Limb (tissue), 2 donors: ENCODE results near the gene DENND4C.
"Not testable (repeated sequence)": the region's sequence is repeated elsewhere in the genome, so short reads cannot be mapped to it uniquely, and the experiment has no call there.

ENCODE experiments used
- DNase-seq, 2 donors: peaks; one replicate each; pipeline ENCODE4 v3.0.0-alpha.2; 2016; ENCODE audit errors: extremely low spot score in 2 of 2

DENND4C gene

DNA sequence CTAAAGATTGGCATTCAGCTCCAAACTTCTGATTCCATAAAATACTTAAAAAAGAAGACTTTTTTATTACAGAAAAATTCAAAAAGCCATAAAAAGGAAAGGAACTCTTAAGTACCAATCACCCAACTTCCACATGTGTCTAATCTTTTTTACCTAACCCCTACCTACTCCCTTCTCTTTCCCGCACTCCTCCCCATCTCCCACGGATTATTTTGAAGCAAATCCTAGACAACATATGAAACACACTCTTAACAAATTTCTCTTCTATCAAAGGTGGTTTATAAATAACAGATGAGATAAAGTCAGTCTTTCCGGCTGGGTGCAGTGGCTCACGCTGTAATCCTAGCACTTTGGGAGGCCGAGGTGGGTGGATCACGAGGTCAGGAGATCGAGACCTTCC is 5.9 kb upstream of the DENND4C start:
- DNase-seq = no peak

DNA sequence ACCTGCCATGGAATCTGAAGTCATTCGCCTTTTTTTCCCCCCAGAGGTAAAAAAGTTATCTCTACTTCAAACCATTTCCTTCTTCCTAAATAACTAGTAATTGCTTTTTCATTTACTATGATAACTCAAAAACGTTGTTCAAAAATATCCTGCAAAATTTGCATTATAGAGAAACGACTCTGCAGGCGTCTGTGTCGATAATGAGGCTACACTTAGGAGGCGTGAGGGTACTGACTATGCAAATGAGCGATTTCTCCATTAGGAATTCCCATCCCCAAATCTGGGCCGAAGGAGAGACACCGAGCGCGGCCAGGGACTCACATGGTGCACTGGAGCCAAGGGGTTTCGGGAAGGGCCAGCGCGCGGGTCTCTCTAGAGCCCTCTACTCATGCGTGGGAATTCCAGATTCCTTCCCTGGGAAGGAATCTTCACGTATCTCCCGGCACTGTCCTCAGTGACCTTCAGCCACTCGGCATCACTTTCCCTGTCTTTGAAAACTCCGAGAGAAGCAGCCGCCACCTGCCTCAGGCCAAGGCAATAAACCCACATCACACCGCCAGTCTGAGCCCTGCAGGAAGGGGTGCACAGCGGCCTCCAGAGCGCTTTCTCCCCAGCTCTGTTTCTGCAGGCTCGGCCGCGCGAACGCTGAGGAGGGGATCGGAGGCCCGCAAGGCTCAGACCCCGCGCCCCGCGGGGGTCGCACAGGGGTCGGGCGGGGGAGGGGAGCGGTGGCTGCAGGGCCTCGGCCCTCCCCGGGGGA is 718 bp upstream of the DENND4C start:
- DNase-seq = peak in 1 of 2 donors; percentile 26

DNA sequence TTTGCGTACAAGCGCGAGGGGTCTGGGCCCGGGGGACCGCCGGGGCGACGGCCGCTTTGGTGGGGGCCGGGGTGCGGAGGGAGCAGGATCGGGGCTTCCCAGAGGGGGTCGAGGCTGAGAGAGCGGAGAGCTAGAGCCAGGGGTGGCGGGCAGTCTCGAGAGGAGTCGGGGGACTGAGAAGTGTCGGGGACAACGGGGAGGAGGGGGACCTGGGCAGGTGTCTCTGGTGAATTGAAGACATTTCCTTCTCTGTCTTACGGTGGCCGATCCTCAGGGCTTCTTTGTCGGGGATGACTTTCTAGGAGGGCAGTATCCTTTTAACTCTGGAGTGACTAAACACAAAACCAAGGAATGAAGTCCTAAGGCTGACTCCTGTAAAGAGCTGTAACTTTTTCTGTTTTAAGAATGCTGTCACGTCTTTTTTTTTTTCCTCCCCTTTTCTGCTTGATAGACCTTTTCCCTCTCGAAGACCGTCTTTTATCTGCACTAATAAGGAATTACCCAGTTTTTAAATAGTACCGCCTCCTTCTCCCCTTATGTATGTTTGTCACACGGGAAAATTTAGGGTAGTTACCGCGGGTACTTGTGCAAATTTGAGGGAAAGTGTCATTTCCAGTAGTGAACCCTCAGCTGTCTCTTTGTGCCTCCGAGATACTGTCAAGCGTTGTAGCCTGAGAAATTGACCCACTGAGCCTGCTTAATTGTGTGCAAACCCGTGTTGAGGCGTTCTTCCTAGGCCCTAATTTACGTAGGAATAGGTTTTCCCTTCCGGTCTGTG is 822 bp downstream of the DENND4C start:
- DNase-seq = no peak

DNA sequence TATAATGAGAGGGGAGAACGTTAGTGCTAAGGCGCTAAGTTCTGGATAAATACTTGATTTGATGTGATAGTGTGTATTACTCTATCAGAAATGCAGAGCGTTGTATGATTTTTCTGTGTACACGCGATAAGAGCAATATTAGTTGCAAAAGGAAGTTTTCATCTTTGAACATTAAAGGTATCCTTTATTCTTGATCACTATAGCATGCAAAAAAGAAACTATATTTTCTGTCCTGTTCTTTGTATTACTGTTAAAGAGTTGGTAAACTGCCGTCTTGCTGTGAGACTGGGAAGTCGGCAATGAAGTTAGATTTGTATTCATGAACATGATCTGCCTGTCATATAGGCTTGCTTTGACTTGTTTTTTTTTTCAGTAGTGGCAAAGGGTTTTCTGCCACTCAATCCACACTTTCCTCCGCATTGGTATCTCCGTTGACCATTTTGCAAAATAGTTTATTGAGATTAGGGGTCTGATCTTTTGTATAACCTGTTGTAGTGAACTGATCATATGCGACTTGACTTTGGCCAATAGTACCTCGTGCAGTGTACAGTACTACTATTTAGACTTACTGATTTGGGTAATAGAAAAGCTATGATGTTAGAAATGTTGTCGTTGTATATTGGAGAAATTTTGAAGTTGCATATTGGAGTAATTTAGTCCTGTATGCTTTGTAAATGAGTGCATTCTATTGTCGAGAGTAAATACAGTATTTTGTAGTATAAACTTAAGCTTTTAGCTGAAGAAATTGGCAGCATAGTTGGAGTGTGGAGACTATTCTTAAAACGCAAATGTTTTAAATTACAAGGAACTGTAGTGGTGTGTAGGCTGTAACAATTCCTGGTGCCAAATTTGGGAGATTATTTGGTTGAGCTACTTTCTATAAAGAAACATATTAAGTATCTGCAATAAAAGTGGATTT is 1.7 kb downstream of the DENND4C start:
- DNase-seq = peak in 1 of 2 donors; percentile 18

DNA sequence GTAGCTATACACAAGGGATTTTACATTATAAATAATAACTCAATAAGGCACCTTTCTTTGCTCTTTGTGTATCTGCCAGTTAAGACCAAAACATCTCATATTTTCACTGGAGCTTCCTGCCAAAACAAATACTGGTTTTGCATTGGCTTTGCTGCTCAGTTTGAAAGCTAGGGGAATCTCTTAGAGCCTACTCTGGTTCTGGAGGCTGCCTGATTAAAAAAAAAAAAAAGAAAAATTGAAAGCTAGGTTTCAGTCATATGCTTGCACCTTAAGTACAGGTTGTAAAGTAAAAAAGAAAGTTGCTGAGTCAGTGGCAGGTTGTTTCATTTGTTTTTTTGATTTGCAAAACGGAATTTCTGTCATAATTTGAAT is 2.3 kb downstream of the DENND4C start:
- DNase-seq = peak in 1 of 2 donors; percentile 43

DNA sequence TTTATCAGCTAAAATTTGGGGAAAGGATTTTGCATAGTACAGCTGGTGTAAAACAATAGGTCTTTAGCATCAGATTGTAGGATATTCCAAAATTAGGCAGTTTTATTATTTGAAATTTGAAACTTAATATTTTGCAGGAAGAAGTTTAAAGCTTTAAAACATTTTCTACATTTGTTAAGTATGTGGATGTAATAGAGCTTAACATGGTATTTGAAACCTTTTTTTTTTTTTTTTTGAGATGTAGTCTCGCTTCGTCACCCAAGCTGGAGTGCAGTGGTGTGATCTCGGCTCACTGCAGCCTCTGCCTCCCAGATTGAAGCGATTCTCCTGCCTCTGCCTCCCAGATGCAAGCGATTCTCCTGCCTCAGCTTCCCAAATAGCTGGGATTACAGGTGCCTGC is 2.9 kb downstream of the DENND4C start:
- DNase-seq = no peak

DNA sequence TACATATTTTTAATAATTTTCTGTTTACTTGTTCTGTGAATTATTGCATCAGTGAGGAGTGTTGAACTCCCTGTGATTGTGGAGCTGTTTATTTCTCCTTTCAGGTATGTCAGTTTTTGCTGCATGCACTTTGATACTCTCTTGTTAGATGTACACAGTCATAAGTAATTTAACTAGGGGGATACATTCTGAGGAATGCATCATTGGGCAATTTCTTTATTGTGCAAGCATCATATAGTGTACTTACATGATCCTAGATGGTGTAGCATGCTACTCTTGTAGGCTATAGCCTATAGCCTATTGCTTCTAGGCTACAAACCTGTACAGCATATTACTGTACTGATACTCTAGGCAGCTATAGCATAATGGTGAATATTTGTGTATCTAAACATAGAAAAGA is 9.5 kb downstream of the DENND4C start:
- no peak for DNase-seq

DNA sequence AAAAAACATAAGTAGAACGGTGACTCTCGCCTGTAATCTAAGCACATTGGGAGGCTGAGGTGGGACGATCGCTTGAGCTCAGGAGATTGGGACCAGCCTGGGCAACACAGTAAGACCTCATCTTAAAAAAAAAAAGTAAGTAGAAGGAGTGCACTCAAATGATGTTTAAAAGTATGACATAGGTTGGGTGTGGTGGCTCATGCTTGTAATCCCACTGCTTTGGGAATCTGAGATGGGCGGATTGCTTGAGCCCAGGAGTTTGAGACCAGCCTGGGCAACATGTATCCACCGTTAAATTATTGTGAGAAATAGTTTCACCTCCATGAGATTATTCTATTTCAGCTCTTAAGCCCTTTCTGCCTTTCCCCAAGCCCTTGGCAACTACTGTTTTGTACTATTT is 11.2 kb downstream of the DENND4C start:
- DNase-seq = no peak

DNA sequence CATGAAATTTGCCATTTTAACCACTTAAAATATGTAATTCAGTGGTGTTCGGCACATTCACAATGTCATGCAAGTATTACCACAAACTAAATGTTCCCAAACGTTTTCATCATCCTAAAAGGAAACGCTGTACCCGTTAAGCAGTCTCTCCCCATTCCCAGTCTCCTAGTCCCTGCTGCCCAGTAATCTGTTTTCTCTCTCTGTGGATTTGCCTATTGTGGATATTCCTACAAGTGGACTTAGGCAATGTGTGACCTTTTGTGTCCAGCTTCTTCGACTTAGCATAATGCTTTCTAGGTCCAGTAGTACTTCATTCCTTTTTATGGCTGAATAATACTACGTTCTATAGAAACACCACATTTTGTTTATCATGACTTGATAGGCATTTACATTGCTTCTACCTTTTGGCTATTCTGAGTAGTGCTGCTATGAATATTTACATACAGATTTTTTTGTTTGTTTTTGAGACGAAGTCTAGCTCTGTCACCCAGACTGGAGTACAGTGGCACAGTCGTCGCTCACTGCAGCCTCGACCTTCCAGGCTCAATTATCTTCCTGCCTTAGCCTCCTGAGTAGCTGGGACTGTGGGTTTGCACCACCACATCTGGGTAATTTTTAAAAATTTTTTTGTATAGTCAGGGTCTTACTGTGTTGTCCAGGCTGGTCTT is 13.0 kb downstream of the DENND4C start:
- no peak for DNase-seq

DNA sequence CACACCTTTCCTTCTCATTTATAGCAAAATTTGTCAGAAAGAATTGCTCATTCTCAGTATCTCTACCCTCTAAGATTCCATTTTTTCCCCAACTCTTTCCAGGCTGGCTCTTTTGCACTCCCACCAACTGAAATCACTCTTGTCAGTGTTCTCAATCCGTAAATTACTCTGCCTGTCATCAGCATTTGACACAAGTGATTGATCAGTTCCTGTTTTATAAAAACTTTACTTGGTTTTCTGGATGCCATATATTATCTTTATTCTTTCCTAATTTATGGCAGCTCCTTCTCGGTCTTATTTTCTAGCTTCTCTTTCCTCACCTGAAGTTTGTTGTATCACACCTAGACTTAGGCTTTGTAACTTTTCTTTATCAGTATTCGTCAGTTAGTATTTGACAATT is 16.4 kb downstream of the DENND4C start:
- DNase-seq = no peak

DNA sequence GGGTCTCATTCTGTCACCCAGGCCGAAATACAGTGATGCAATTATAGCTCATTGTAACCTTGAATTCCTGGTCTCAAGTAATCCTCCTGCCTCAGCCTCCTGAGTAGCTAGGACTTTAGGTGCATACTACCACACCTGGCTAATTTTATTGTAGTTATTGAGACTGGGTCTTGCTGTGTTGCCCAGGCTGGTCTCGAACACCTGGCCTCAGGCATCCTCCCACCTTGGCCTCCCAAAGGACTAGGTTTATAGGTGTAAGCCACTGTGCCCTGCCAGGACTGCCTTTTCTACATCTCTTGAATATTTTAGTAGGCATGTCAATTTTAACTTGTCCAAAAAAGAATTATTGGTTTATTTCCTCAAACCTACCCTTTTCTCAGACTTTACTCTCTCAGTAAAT is 16.9 kb downstream of the DENND4C start:
- DNase-seq = no peak

DNA sequence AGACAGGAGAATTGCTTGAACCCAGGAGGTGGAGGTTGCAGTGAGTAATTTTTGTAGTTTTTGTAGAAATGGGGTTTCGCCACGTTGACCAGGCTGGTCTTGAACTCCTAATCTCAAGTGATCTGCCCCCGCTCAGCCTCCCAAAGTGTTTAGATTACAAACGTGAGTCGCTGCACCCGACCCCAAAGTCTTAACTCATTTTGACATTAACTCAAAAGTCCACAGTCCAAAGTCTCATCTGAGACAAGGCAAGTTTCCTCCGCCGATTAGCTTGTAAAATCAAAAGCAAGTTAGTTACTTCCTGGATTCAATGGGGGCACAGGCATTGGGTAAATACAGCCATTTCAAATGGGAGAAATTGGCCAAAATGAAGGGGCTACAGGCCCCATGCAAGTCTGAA is 19.9 kb downstream of the DENND4C start:
- DNase-seq = not testable (repeated sequence)

DNA sequence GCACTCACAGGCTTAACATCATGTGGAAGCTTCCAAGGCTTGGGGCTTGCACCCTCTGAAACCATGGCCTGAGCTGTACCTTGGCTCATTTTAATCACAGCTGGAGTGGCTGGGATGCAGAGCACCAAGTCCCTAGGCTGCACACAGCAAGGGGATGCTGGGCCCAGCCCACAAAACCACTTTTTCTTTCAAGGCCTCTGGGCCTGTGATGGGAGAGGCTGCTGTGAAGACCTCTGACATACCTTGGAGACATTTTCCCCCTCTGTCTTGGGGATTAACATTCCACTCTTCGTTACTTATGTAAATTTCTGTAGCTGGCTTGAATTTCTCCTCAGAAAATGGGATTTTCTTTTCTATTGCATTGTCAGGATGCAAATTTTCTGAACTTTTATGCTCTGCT is 20.7 kb downstream of the DENND4C start:
- DNase-seq = not testable (repeated sequence)

DNA sequence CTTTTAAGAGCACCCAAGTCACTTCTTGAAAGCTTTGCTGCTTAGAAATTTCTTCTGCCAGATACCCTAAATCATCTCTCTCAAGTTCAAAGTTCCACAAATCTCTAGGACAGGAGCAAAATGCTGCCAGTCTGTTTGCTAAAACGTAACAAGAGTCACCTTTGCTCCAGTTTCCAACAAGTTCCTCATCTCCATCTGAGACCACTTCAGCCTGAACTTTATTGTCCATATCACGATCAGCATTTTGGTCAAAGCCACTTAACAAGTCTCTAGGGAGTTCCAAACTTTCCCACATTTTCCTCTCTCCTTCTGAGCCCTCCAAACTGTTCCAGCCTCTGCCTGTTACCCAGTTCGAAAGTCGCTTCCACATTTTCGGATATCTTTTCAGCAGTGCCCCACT is 21.1 kb downstream of the DENND4C start:
- not testable (repeated sequence) for DNase-seq

DNA sequence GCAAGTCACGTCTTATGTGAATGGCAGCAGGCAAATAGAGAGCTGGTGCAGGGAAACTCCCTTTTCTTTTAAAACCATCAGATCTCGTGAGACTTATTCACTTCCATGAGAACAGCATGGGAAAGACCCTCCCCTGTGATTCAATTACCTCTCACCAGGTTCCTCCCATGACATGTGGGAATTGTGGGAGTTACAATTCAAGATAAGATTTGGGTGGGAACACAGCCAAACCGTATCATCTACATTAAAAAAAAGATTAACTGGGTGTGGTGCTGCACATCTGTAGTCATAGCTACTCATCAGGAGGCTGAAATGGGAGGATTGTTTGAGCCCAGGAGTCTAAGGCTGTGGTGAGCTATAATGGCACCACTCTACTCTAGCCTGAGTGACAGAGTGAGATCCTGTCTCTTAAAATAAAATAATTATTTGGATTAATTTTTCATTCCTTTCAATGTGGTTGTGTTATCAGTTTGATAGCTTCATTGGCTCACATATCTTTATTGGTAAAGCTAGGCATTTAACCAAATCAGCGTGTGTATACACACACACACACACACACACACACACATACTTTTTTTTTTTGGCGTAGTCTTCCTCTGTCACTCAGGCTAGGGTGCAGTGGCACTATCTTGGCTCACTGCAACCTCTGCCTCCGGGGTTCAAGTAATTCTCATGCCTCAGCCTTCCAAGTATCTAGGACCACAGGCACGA is 21.8 kb downstream of the DENND4C start:
- DNase-seq = no peak

DNA sequence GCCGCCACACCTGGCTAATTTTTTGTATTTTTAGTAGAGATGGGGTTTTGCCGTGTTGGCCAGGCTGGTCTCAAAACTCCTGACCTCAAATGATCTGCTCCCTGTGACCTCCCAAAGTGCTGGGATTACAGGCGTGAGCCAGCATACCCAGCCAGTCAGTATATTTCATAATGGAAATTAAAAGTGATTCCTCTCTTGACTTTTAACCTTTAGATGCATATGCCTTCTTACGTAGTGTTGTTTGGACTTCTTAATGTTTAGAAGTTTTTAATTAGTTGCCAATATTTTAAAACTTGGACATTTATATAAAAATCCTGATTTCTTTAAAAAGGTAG is 22.4 kb downstream of the DENND4C start:
- DNase-seq = no peak

DNA sequence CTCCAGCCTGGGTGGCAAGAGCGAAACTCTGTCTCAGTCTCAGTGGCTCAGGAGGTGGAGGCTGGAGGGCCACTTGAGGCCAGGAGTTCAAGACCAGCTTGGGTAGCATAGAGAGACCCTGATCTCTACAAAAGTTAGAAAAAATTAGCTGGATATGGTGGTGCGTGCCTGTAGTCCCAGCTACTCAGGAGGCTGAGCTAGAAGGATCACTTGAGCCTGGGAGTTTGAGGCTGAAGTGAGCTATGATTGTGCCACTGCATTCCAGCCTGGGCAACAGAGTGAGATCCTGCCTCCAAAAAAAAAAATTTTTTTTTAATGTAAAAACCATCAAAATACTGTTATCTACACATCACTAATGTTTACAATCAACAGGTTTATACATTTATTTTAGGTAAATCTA is 24.6 kb downstream of the DENND4C start:
- no peak for DNase-seq

DNA sequence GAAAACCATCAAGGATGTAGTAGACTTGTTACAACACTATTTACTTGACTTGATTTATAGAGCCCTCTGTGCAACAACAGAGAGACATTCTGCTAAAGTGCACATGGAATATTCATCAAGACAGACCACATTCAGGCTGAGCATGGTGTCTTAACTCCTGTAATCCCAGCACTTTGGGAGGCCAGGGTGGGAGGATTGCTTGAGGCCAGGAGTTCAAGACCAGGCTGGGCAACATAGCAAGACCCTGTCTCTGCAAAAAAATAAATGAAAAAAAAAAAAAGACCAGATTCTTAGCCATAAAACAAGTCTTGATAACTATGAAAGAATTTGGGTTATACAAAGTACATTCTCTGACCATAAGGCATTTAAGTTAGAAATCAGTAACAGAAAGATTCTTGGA is 25.3 kb downstream of the DENND4C start:
- no peak for DNase-seq

DNA sequence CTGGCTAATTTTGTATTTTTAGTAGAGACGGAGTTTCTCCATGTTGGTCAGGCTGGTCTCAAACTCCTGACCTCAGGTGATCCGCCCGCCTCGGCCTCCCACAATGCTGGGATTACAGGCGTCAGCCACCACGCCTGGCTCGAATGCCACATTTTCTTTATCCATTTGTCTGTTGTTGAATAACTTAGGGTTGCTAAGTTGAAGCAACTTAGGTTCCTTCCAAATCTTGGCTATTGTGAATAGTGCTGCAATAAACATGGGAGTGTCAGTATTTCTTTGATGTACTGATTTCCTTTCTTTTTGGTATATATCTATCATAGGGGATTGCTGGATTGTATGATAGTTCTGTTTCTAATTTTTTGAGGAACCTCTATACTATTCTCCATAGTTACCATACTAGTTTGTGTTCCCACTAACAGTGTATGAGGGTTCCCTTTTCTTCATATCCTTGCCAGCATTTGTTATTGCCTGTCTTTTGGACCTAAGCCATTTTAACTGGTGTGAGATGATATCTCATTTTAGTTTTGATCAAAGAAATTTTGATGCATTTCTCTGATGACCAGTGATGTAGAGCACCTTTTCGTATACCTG is 29.3 kb downstream of the DENND4C start:
- not testable (repeated sequence) for DNase-seq

DNA sequence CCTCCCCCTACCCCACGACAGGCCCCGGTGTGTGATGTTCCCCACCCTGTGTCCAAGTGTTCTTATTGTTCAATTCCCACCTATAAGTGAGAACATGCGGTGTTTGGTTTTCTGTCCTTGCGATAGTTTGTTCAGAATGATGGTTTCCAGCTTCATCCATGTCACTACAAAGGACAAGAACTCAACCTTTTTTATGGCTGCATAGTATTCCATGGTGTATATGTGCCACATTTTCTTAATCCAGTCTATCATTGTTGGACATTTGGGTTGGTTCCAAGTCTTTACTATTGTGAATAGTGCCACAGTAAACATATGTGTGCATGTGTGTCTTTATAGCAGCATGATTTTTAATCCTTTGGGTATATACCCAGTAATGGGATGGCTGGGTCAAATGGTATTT is 35.1 kb downstream of the DENND4C start:
- not testable (repeated sequence) for DNase-seq
